Measurements from ENCODE around the gene CTTNBP2NL.

DNA sequence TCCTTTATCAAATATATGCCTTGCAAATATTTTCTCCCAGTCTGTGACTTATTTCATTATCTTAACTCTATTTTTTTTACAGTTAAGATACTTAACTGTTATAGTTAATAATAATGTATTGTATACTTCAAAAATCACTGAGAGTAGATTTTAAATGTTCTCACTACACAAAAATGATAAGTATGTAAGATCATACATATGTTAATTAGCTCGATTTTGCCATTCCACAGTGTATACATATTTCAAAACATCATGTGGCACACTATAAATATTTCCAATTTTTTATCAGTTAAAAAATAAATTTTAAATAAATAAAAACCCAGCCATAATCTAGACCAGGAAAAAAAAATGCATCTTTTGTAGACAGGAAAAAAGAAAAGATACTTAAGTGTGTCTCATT, 27.2 kb downstream of the CTTNBP2NL start:
- TF ChIP-seq, protein P1, sequence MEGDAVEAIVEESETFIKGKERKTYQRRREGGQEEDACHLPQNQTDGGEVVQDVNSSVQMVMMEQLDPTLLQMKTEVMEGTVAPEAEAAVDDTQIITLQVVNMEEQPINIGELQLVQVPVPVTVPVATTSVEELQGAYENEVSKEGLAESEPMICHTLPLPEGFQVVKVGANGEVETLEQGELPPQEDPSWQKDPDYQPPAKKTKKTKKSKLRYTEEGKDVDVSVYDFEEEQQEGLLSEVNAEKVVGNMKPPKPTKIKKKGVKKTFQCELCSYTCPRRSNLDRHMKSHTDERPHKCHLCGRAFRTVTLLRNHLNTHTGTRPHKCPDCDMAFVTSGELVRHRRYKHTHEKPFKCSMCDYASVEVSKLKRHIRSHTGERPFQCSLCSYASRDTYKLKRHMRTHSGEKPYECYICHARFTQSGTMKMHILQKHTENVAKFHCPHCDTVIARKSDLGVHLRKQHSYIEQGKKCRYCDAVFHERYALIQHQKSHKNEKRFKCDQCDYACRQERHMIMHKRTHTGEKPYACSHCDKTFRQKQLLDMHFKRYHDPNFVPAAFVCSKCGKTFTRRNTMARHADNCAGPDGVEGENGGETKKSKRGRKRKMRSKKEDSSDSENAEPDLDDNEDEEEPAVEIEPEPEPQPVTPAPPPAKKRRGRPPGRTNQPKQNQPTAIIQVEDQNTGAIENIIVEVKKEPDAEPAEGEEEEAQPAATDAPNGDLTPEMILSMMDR (conservative IDR thresholded peaks at IDR 0.05; ENCODE audit: low read depth, low read length), result no peak
- TF ChIP-seq POLR2A (IDR thresholded peaks at IDR 0.05; ENCODE audit: low read depth, low read length), result no peak
- no peak for TF ChIP-seq NFE2L2 (IDR thresholded peaks at IDR 0.05; ENCODE audit: low read depth, low read length)
- TF ChIP-seq RCOR1 (IDR thresholded peaks at IDR 0.05; ENCODE audit: insufficient replicate concordance, low read length), result no peak
- no peak for TF ChIP-seq MXI1 (IDR thresholded peaks at IDR 0.05; ENCODE audit: borderline replicate concordance, low read depth, low read length)
- TF ChIP-seq, protein P2, sequence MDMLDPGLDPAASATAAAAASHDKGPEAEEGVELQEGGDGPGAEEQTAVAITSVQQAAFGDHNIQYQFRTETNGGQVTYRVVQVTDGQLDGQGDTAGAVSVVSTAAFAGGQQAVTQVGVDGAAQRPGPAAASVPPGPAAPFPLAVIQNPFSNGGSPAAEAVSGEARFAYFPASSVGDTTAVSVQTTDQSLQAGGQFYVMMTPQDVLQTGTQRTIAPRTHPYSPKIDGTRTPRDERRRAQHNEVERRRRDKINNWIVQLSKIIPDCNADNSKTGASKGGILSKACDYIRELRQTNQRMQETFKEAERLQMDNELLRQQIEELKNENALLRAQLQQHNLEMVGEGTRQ (IDR thresholded peaks at IDR 0.05; ENCODE audit: low read depth, low read length), result no peak
- TF ChIP-seq RAD21 (IDR thresholded peaks at IDR 0.05; ENCODE audit: low read length), result no peak
- TF ChIP-seq CHD1 (IDR thresholded peaks at IDR 0.05; ENCODE audit: low read depth, low read length), result no peak
- no peak for TF ChIP-seq FOS (IDR thresholded peaks at IDR 0.05; ENCODE audit: low read depth, low read length)
- TF ChIP-seq CEBPB (IDR thresholded peaks at IDR 0.05; ENCODE audit: low read depth, low read length), result no peak
